Effector CD4-positive, alpha-beta T cell (primary cell): ENCODE data around the gene RSPH9.
"Not testable (repeated sequence)": the region's sequence is repeated elsewhere in the genome, so short reads cannot be mapped to it uniquely, and the experiment has no call there.

Source experiments
- DNase-seq: peaks from one replicate; pipeline ENCODE4 v3.0.0-alpha.2; 2020

Gene RSPH9

DNA sequence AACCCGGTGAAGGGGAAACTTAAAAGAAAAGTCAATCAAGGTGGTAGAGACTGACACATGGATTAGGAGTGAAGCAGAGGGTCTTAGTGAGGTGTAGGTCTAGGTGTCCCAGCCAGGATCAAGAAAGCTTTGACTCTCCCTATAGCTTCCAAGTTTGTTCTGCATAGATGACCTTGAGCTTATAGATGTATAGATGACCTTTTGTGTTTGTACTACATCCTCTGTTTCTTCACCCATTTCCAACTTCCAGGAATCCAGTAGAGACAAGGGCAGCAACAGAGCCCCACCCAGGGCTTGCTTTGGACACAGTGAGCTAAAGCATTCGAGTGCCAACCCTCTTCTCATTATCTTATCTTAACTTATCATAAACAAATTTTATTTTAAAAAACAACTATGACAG is 44.6 kb downstream of the RSPH9 start:
- DNase-seq = no peak

DNA sequence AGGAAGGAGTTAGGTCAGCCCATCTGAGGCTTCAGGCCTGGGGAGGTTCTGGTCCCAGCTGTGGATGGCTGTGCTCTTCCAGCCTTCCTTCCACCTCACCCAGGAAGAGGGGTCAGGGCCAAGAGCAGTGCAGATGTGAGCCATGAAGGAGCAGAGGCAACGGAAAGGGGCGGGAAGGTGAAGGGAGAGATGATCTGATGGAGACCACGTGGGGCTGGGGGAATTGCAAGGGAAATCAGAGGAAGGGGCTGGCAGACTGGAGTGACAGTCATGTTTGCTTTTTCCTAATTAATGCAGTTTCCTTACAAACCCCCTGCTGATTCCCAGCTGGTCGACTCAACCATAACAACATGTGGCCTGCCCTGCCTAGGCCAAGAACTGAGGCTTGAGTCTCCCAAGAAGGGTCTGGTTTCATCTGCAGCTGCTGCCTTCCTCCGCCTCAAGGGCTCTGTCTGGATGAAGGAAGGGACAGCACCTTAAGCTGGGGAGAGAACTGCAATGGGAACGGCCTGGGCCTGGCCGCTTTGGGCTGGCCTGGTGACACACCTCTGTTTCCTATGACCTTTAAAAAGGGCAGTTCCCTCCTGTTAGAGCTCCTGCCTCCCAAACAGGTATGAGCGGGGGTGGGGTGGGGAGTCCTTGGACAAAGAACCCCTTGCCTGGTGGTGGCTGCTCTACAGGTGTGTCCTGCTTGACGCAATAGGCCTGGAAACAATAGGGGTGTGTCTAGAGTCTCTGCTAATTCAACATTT is 50.6 kb downstream of the RSPH9 start:
- DNase-seq = no peak

DNA sequence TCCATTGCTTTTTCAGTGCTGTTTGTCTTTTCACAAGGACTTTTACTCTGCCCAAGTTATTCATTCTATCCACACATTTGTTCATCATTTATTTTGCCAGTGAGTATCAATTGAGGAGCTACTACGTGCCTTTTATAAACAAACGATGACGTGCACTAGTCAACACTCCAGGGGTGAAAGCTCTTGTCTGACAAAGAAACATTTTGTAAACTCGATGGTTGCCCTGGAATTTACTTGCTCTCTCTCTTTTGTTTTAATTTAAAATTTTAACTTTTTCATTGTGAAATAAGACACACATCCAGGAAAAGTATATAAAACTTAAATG is 51.1 kb downstream of the RSPH9 start:
- no peak for DNase-seq

DNA sequence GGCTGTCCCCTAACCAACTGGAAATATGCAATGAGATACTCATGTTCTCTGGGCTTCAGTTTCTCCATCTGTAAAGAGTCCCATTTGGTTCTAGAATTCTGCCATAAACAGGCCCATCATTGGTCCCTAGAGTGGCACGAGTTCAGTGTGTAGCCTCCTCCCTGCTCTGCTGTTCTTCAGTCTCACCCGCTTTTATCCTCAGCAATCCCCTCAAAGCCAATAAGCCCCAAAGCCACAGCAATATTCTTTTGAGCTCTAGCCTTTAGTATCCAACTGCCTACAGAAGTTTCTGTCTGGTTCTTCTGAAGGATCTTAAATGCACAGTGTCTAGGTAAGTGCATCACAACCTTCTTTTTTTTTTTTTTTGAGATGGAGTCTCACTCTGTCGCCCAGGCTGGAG is 52.6 kb downstream of the RSPH9 start:
- no peak for DNase-seq

DNA sequence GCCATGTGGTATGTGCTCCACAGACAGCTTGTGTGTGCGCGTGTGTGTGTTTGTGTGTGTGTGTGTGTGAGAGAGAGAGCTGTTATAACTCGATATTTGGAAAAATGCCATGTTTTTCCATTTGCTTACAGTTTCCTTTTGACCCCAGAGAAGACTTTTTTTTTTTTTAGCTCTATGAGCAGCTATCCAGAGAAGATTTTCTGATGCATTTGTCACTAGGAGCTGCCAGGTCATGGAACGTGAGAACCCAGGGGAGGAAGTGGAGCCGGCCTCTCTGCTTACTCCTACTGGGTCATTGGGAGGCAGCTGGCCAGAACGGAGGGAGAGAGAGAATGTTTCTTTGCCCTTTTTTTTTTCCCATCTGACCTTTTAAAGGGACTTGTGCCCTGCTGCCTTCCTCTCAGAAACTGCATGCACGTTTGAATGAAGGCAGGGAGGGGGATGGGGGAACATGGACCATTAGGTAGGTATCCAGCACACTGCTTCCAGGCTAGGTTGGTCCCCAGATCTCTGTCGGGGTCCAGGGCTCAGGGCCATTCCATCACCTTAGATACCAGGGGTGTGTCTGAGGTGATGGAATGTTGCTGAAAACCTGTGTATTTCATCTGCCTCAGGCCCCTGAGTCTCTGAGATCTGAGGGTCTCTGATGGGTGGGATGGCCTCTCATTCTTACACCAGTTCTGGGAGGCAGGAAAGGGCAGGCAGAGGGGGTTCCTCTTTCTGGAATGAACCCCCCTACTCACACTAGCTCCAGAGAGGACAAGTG is 53.9 kb downstream of the RSPH9 start:
- no peak for DNase-seq

DNA sequence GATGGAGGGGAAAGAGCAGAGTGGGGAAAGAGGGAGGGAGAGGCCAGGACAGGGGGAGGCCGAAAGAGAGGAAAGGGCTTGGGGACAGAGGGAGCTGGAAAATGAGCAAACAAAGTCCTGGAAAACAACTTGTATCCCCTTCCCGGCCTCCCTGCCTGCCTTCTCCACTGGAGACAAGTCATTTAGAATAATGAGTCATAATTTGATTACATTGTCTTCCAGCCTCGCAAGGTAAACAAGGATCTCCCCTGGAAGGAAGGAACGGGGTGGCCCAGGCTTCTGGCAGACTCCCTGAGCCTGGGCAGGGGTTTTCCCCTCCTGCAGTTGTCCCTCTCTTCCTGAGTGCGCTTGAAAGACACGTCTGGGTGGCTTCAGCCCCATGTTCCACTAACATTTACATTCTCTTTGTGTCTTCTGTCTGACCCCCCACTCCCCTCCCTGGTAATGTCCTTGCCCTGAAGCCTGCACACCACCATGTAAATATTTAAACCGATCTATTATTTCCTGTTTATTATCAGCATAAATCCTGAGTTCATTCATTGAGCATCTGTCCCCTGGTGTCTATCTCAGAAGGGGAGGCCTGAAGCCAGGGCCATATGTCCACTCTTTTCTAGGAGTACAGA is 54.8 kb downstream of the RSPH9 start:
- no peak for DNase-seq

DNA sequence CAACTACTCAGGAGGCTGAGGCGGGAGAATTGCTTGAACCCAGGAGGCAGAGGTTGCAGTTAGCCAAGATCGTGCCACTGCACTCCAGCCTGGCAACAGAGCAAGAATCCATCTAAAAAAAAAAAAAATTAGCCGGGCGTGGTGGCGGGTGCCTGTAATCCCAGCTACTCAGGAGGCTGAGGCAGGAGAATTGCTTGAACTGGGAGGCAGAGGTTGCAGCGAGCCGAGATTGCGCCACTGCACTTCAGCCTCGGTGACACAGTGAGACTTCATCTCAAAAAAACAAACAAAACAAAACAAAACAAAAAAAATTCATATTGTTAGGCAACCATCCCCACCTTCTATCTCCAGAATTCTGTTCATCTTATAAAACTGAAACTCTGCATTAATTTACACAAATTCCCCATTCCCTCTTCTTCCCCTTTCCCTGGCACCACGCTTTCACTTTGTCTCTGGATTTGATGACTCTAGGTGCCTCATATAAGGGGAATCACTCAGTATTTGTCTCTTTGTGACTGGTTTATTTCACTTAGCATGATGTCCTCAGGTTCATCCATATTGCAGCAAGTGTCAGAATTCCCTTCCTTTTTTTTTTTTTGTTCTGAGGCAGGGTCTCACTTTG is 56.2 kb downstream of the RSPH9 start:
- not testable (repeated sequence) for DNase-seq

DNA sequence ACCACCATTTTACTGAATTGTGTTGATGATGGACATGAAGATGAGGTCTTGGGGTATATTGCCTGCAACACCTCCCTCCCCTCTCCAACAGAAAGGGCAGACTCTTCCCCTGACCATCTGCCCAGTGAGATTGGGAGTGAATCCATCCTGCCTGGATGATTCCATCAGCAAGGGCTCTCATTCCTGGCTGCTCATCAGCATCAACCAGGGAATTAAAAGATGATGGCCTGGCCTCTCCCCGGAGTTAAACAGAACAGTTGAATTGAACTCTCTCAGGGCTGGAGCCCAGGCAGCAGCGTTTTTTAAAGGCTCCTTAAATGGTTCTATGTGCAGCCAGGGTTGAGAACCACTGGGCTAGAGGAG is 57.3 kb downstream of the RSPH9 start:
- DNase-seq = no peak

DNA sequence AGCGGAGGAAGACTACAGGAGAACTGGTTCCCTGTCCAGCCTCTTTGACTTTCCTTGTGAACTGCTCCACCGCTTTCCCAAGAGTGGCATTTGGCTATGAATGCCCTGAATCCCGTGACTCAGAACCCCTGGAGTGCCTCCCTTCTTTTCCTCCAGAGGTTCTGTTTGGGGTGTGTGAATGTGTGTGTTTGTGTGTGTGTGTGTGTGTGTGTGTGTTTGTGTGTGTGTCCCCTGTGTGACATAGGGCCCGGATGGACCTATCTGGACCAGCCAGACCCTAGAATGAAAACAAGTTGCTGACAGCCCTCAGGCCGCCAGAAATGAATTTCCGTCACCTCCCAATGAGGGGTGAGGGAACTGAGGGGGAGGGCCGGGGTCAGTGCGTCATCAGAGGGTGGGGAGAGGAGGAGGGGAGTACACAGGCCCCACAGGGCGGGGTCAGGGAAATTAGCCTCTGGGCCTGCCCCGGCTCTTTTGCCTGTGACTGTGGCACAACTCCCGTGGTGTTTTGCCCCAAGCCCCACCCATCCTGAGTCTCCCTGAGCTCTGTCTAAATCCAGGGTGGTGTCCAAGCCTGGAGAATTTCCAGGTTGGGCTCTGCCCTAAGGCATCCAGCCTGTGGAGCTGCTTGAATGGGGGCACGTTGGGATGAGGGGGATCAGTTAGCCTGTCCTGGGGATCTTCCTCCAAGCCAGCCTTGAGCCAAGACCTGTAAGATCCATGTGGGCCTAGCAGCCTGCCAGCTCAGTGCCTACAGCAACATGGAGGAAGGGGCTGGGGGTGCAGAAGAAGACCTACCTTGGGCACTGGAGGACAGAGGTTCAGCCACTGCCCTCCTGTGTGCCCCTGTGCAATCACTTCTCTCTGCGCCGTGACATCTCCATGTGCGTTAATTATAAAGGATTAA is 58.0 kb downstream of the RSPH9 start:
- DNase-seq = no peak

DNA sequence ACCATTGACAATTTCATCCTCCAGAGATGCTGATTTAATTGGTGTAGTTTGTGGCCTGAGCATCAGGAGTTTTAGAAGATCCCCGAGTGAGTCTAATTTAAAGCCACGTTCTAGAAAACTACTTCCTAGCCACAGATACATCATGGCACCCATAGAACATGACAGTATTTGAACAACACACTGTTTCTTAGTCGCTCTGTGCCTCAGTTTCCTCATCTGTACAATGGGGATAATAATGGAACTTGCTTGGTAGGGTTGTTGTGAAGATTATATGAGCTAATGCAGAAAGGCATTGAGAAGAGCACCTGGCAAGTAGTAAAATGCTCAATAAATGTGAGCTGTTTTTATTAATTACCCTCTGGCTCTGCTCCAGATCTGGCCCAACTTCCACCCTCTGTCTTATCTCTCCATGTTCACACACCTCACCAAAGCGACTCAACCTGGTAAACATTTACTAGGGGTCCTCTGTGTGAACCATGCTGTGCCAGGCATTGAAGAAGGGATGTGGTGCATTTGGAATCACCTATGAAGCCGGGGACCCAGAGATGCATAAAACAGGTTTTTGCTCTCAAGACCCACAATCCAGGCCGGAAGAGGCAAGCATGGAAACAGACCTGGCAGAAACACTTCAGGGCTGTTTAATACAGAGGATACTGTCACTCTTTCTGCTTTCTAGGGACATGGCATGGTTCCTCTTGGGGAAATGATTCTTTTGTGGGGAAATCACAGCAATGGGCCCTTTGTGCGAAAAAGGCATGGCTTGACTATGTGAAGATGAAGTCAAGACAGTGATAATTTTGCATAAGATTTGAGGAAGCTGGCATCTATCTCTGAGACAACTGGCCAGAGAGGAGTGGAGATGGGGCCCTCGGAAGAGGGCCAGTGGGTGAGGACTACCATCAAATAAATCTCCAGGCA is 58.9 kb downstream of the RSPH9 start:
- no peak for DNase-seq

DNA sequence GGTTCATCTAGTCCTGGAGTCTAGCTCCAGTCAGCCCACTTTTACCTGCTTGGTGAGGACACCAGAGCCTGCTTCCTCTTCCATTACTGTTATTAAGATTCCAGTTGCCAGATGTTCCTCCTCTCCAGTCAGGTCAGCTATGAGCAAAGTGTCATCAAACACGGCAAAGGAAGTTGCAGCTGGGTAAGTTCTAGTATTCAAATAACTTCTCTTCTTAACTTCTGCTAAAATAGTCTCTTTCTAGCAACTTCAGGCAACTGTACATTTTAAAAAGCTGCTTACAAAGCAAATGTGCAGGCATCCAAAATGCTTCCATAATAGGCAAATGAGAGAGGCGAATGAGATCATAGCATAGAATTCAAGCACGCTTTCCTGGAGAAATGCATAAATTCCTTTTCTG is 61.2 kb downstream of the RSPH9 start:
- DNase-seq = no peak

DNA sequence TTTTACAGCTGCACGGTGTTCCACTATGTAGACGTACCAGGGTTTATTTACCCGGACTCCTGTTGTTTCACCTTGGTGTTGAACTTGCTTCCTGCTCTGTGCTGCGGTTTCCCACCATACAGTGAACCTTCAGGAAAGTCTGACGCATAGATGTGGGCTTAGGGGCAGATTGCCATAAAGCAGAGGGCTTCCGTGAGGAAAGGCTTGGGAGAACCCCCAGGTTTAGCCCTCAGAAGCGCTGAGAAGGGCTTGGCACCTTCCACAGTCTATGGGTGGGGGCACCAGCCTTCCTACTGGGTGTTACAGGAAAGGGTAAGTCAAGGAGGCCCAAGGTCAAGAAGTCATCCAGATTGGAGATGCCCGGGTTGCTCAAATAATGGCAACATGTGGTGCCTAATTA is 62.0 kb downstream of the RSPH9 start:
- no peak for DNase-seq

DNA sequence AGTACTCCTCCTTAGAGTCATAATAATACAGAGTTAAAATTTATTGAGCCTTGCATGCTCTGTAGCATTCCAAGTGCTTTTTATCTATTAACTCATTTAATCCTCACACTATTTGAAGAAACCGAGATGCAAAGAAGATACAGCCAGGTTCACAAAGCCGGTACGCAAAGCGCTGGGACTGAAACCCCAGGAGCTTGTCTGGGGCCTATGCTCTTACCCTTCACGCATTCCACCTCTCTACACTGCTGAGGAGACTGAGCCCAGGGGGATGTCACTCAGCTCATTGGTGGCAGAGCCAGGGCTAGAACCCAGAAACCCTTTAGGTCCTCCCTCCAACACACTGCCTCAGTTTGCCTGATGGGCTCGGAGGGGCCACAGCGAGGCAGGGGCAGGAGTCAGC is 62.4 kb downstream of the RSPH9 start:
- DNase-seq = no peak

DNA sequence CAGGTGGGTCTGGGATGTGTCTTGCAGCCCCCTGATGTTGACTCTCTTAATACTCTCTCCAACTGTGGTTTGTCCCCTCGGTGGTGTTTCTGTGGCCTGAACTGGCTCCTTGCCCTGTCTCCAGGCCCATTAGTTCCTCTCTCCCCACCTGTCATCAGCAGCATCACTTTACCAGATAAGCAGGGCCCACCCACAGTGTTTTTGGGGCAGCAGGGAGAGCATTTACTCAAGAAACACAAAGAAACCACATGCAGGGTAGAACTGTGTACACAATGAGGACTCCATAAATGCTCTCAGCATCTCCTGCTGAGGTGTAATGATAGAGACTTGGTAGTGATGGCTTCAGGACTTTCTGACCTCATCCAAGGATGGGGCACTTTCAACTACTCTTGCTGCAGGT is 62.9 kb downstream of the RSPH9 start:
- DNase-seq = no peak

DNA sequence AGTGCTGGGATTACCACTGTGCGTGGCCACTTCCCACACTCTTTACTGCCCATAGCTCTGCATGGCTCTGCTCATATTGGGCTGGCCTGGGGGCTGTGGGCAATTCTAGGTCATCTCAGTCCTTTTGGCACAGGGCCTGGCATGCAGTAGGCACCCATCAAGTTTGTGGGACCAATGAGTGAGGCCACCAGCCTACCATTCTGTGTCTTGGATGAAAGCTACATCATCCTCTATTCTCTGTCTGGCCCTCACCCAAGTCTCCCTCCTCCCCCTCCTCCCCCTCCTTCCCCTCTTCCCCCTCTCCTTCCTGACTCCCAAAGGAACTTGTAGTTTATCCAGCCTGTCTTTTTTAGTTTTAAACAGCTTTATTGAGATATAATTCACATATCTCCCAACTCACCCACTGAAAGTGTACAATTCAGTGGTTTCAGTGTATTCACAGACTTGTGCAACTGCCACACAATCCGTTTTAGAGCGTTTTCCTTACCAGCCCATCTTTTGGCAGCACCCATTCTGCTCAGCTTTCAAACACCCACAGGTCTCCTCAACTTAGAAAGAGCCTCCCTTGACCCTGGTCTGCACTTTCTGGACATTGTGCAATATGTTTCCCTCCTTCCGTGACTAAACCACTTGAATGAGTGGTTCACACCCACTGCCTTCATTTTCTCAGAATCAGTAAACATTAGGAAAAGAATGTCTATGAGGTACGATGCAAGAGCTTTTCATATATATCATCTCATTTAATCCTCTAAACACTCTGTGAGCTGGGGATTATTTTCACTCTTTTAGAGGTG is 64.2 kb downstream of the RSPH9 start:
- no peak for DNase-seq

DNA sequence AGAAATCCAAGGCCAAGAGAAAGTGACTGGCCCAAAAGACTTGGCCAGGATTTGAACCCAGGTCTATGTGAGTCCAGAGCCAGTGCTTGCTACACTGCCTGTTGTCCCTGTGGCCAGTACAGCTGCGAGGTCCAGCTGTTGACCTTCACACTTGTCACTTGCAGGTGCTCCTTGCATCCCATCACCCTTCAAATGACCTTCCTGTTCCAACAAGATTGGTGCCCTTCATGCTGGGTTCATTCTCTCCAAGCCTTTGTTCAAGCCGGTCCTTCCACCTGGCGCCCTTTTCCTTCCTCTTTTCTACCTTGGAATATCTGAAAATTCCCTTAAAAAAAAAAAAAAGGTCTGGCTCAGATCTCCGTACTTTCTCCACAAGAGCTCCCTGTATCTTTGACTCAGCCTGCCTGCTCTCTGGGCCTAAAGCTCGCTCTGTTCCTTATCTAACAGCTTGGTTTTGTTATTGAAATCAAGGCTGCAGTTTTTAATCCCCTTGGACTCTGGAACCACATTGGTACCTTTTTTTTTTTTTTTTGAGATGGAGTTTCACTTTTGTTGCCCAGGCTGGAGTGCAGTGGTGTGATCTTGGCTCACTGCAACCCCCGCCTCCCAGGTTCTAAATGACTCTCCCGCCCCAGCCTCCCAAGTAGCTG is 64.9 kb downstream of the RSPH9 start:
- no peak for DNase-seq

DNA sequence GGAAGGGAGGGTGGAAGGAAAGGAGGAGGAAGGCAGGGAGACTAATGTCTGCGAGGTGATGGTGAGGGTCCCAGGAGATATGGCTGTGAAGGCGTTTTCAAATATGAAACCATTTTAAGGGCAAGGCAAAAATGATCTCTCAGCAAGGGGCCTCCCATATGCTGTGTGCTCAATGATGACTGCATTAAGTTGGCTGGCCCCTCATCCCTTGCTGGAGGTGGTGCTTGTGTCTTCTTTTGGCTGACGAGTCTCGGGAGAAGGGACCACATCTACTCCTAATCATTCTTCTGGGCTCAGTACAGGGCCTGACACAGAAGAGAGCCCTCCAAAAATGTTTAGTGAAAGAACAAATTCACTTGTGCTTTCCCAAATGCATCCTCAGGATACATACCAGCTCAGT is 65.7 kb downstream of the RSPH9 start:
- DNase-seq = no peak

DNA sequence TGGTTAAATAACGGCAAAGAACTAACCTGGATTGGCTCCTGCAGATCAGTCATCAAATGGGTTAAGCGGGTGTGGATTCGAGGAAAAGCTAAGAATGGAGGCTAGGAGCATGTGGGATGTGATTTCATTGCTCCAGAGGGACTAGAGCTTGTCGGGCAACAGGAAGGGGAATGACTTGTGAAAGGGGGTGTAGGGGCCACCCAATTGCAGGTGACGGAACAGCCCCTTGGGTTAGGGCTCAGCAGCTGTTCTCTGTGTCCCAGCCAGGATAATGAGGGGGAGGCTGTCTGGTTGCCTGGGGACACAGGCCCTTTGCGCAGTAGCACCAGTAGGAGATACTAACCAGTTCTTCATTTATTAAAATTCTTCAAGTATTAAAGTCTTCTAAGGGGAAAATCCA is 67.7 kb downstream of the RSPH9 start:
- no peak for DNase-seq

DNA sequence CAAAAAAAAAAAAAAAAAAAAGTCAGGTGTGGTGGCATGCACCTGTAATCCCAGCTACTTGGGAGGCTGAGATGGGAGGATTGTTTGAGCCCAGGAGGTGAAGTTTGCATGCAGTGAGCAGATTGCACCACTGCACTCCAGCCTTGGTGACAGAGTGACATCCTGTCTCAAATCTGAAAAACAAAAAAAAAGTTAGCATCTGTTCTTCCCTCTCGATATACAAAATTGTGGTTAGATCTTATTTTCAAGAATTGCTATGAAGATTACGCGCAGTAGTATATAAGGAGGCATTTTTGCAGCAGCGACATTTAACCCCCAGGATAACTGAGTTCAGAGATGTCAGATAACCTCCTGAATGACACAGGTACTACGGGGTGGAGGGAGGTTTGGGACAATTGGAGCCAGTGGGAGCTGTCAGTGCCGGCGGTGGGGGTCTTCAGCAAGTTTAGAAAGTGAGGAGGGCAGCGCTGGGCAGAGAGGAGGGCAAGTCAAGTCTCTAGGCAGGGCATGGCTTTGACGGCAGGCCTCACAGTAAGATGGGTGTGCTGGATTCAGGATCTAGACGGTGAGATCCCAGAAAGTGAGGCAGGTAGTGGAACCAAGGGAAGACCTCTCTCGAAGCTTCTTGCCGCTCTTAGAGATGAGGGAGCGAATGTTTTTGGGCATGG is 68.9 kb downstream of the RSPH9 start:
- no peak for DNase-seq
